ENCODE results near the gene FSCN2. TPM values are rescaled to one million over a fixed set of nuclear protein-coding genes. Genes with fewer than 3 reads are reported as not detected.

The FSCN2 gene
- total and polyA plus RNA-seq, 8 donors: 2.5 to 15.3 (median 10.7) TPM

GRCh38 chr17:81488276-81488860, 39.8 kb upstream of the FSCN2 start:
- intact Hi-C loops (cut with DNase I): loop anchor here in 1 of 3 donors (10.0 kb wide), 2 partner anchors 84 to 234 kb away; no protein-coding TSS in a partner anchor
- no peak for TF ChIP-seq CTCF (IDR thresholded peaks at IDR 0.05)
- H3K27ac ChIP-seq: peak overlapping the region; percentile 73 to 82 (median 78)
- FAIRE-seq (no peak), DNase-seq (peak in 3 of 6 donors; percentile 55 to 82 (median 73)), ATAC-seq (peak; percentile 3 to 26 (median 10))
- H3K4me1 ChIP-seq: peaks cover 5 to 11% (median 6%) of the 10 kb centered on the region in 3 donors
- H3K4me3 ChIP-seq: peak overlapping the region; percentile 57 to 79 (median 77)
- no peaks in the 10 kb centered on the region for H3K9me3 ChIP-seq
- WGBS, 2 donors: 16 to 32% methylated on average over 22 to 52 of the region's 52 CpGs
- no peaks in the 10 kb centered on the region for H3K36me3 ChIP-seq
- no peaks in the 10 kb centered on the region for H3K27me3 ChIP-seq

DNA sequence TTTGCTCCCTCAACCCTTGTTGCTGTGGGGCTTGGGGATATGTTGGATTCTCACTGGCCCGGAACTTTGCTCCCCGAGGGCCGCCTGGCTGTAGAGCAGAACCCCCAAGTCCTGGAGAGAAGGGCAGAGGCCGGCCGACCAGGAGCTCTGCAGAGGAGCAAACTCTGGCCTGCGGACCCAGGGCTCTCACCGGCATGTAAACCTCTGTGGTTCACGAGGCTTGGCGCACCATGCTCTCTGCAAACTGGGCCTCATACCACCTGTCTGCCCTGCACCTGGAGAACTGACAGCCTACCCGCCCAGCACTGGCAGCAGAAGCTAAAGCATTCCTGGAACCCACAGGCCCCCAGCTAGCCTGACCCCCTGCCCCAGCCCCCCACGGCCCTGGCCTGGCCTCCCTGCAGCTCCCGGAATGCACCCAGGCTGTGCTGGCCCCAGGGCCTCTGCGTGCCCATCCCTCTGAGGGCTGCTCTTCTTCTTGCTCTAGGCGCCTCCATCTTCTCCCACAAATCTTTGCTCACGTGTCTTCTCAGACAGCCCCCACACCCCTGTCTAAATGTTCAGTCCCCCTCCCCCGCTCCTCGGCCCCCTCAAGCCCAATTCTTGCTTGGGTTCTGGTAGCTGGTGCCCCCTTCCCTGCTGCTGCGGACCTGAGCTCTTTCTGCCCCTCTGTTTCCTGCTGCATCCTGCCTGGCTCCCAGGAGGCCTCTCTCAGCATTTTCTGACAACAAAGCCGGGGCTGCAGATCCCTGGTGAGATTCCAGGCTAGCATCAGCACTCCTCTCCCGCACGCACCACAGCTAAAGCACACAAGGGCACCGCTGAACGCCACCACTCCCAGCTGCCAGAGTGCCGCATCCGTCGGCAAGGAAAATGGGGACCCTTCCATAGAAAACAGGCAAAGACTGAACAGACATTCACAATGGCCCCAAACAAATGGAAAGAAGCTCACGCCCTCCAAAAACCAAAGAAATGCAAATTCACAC, 38.9 kb upstream of the FSCN2 start:
- no peak for FAIRE-seq
- Histone ChIP-seq H3K4me1 (peaks cover 0 to 6% (median 5%) of the 10 kb centered on the region in 3 donors), H3K27me3 (no peaks in the 10 kb centered on the region), H3K4me3 (no peak overlapping the region), H3K36me3 (no peaks in the 10 kb centered on the region), H3K27ac (no peak overlapping the region), H3K9me3 (no peaks in the 10 kb centered on the region)
- 86 to 89% methylated on average over 26 to 27 of the region's 27 CpGs for WGBS, 2 donors
- no peak for TF ChIP-seq CTCF (IDR thresholded peaks at IDR 0.05)
- ATAC-seq: no peak
- intact Hi-C loops (cut with DNase I): loop anchor here in 1 of 3 donors (10.0 kb wide), 2 partner anchors 85 to 235 kb away; no protein-coding TSS in a partner anchor
- peak in 2 of 6 donors; percentile 41 to 82 for DNase-seq

DNA sequence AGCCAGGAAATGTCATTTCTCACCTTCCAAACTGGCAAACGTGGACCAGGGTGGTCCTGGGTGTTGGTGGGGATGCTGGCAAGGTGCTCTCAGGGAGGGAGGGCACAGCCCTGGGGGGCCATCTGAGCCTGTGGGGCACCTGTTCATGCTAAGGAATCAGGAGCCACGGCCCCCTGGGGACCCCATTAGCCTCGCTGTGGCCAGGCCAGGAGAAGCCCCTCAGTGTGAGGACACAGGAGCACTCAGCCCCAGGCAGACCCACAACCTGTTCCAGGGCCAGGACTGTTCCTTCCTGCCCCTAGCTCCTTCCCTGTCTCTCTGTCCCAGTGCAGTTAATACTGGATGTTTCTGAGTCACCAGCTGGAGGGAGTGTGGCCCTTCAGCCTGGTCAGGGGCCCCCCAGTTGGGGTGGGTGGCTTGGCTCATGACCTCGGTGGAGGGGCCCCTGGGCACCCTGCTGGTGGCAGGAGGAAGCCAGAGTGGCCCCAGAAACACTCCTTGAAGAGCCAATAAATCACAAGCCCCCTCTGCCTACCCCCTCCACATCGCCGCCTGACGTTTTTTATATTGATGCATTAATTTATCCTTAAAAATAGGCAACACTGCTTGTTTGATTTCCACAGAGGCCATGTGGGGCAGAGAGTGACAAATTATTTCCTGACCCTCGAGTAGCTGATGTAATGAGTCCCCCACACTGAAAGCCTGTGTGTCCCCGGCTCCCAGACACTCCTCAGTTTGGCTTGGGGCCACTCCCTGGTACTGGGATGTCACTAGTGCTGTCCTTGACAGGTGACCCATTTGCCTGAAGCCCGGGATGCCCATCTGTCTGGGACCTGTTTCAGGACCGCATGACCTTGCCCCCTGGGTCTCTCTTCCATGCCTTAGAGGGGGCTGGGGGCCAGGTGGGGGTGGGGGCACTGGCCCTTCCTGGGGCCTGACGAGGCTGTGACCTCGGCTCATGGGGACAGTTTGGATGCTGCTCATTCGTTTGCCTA, 37.9 kb upstream of the FSCN2 start:
- no peak for ATAC-seq
- Histone ChIP-seq H3K4me1 (peaks cover 0 to 6% (median 5%) of the 10 kb centered on the region in 3 donors), H3K4me3 (no peak overlapping the region), H3K9me3 (no peaks in the 10 kb centered on the region), H3K27me3 (no peaks in the 10 kb centered on the region), H3K27ac (no peak overlapping the region), H3K36me3 (no peaks in the 10 kb centered on the region)
- no peak for DNase-seq
- no peak for TF ChIP-seq CTCF (IDR thresholded peaks at IDR 0.05)
- WGBS, 2 donors: 55 to 63% methylated on average over 14 of the region's 14 CpGs
- intact Hi-C loops (cut with DNase I): loop anchor here in 1 of 3 donors (10.0 kb wide), 2 partner anchors 85 to 235 kb away; no protein-coding TSS in a partner anchor
- FAIRE-seq: no peak

DNA sequence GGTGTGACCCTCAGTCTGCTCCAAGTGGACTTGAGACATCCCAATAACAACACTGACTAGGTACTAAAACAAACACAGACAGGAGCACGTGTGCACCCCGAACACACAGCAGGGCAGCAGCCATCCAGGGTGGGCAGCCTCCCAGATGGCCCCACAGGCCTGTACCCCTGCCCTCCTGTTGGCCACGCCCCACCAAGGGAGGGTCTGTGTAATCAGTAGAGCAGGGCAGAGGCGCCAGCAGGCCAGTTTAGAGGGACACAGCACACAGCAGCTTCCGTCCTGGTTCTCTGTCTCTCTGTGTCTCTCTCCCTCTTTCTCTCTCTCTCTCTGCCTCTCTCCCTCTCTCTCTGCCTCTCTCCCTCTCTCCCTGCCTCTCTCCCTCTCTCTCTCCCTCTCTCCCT, 37.0 kb upstream of the FSCN2 start:
- no peak for TF ChIP-seq CTCF (IDR thresholded peaks at IDR 0.05)
- Histone ChIP-seq H3K27ac (no peak overlapping the region), H3K9me3 (no peaks in the 10 kb centered on the region), H3K36me3 (no peaks in the 10 kb centered on the region), H3K4me3 (no peak overlapping the region), H3K27me3 (no peaks in the 10 kb centered on the region), H3K4me1 (peaks cover 0 to 6% (median 5%) of the 10 kb centered on the region in 3 donors)
- DNase-seq (peak in 1 of 6 donors; percentile 54), ATAC-seq (no peak), FAIRE-seq (no peak)
- intact Hi-C loops (cut with DNase I): no loop called here
- WGBS, 2 donors: 35 to 41% methylated on average over 5 of the region's 5 CpGs

Measured in pancreas (tissue), 10 donors.